Measurements from ENCODE around the gene SLC16A13.

DNA sequence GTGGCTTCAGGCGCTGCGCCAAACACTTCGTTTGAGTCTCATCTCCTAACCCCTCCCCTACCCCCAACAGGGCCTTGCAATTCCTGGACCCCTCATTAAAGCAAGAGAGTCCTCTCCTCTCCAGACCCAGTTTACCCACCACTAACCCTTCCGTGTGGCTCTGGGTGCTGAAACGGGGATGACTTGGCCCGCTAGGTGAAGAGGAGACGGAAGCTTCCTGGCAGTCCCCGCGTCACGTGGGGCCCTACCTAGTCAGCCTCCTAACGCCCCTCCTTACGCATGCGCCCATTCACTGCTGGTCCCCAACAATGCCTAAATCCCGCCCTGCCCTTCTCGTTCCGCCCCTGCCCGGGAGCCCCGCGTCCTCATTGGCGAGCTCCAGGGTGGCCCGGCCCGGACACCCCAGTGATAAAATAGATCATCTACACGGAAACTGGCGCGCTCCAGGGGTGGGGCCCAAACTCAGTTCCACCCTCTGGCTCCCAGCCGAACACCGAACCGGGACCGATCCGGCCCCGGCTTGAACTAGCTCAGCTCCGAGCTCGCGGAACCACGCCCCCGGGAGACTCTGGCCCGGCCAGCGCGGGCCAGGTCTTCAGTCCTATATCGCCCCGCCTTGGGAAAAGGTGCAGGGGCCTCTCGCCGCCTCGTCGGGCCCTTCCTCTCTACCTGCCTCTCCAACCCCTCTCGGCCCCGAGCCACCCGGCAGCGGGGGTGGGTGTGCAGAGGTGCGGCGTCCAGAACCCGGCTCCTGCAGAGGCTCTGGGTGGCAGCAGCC, at the start of gene SLC16A13:
- TF ChIP-seq, protein P1, sequence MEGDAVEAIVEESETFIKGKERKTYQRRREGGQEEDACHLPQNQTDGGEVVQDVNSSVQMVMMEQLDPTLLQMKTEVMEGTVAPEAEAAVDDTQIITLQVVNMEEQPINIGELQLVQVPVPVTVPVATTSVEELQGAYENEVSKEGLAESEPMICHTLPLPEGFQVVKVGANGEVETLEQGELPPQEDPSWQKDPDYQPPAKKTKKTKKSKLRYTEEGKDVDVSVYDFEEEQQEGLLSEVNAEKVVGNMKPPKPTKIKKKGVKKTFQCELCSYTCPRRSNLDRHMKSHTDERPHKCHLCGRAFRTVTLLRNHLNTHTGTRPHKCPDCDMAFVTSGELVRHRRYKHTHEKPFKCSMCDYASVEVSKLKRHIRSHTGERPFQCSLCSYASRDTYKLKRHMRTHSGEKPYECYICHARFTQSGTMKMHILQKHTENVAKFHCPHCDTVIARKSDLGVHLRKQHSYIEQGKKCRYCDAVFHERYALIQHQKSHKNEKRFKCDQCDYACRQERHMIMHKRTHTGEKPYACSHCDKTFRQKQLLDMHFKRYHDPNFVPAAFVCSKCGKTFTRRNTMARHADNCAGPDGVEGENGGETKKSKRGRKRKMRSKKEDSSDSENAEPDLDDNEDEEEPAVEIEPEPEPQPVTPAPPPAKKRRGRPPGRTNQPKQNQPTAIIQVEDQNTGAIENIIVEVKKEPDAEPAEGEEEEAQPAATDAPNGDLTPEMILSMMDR (IDR thresholded peaks at IDR 0.05): peak in 1 of 6 experiments; percentile 16
- peak; percentile 73 to 93 for TF ChIP-seq POLR2A (IDR thresholded peaks at IDR 0.05)

All from thyroid gland (tissue), 4 donors.